Uterus (tissue), 2 donors: ENCODE measurements around the gene TC2N.

Experiments
- POLR2A ChIP-seq, 2 donors: fragments of 450-650 bp; IDR thresholded peaks; one replicate each; pipeline ENCODE4 v1.6.1; 2016; ENCODE audit warnings: antibody characterized with exemption in 2 of 2, mild to moderate bottlenecking in 1 of 2, moderate library complexity in 1 of 2
- TF ChIP-seq, protein P1 (sequence below), 4 experiments: fragments of 200-600 bp in 2 of 4; fragments of 450-650 bp in 2 of 4; sonication (generic) in 2 of 4; IDR thresholded peaks; one replicate each; pipeline ENCODE4 v1.5.1; 2016 to 2019; ENCODE audit warnings: antibody characterized with exemption in 4 of 4, mild to moderate bottlenecking in 2 of 4, moderate library complexity in 1 of 4

DNA sequence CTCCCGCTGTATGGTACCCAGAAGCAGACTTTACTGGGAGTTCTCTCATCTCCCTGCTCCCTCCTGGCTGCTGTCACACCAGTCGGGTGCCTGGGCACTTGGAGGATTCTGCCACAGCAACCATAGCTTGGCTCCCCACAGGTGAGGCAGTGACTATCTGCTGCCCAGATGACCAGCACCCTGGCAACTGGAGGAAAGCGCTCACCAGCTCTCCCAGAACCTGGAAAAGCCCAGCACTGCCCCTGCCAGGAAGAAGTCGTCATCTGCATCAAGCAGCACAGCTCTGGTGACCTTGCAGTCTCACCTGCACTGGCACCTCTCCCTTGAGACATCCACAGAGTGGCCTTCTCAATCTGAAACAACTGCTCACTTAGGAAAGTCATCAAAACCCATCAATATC is 31.9 kb upstream of the TC2N start:
- TF ChIP-seq, protein P1, sequence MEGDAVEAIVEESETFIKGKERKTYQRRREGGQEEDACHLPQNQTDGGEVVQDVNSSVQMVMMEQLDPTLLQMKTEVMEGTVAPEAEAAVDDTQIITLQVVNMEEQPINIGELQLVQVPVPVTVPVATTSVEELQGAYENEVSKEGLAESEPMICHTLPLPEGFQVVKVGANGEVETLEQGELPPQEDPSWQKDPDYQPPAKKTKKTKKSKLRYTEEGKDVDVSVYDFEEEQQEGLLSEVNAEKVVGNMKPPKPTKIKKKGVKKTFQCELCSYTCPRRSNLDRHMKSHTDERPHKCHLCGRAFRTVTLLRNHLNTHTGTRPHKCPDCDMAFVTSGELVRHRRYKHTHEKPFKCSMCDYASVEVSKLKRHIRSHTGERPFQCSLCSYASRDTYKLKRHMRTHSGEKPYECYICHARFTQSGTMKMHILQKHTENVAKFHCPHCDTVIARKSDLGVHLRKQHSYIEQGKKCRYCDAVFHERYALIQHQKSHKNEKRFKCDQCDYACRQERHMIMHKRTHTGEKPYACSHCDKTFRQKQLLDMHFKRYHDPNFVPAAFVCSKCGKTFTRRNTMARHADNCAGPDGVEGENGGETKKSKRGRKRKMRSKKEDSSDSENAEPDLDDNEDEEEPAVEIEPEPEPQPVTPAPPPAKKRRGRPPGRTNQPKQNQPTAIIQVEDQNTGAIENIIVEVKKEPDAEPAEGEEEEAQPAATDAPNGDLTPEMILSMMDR (IDR thresholded peaks at IDR 0.05) = no peak
- no peak for TF ChIP-seq POLR2A (IDR thresholded peaks at IDR 0.05)
